IPS DF 6.9 (cell line): Measurements from ENCODE around the gene GNG12.

Experiments used
- DNase-seq: peaks from one replicate; pipeline ENCODE4 v3.0.0-alpha.2; 2013; ENCODE audit warnings: low read depth, low spot score
- H3K27ac ChIP-seq: one replicate; pipeline ENCODE4 v1.5.1; 2013; ENCODE audit warnings: low read length, control low read depth
- H3K27me3 ChIP-seq: 2 replicates; pipeline ENCODE4 v1.6.1; 2013; ENCODE audit warnings: mild to moderate bottlenecking, low read length; ENCODE audit not compliant: control insufficient read depth, insufficient read depth
- H3K36me3 ChIP-seq: 2 replicates; pipeline ENCODE4 v1.6.1; 2013; ENCODE audit warnings: low read length; ENCODE audit not compliant: control insufficient read depth, insufficient read depth
- H3K4me1 ChIP-seq: 2 replicates; pipeline ENCODE4 v1.6.1; 2013; ENCODE audit warnings: low read length; ENCODE audit not compliant: control insufficient read depth, insufficient read depth
- H3K4me3 ChIP-seq: 2 replicates; pipeline ENCODE4 v1.5.1; 2013; ENCODE audit warnings: mild to moderate bottlenecking, low read length
- H3K9me3 ChIP-seq: 2 replicates; pipeline ENCODE4 v1.6.1; 2013; ENCODE audit warnings: low read length, inconsistent platforms; ENCODE audit not compliant: control insufficient read depth, insufficient read depth
- WGBS: extraction: QIAGEN DNeasy Blood & Tissue Kit; methylation state at CpG from one replicate; pipeline ENCODE4 v1.1.7; 2013; ENCODE audit warnings: mixed read lengths, missing lambda C conversion rate; ENCODE audit not compliant: insufficient read length, insufficient coverage; 5-methylcytosine and 5-hydroxymethylcytosine counted together

Gene GNG12

DNA sequence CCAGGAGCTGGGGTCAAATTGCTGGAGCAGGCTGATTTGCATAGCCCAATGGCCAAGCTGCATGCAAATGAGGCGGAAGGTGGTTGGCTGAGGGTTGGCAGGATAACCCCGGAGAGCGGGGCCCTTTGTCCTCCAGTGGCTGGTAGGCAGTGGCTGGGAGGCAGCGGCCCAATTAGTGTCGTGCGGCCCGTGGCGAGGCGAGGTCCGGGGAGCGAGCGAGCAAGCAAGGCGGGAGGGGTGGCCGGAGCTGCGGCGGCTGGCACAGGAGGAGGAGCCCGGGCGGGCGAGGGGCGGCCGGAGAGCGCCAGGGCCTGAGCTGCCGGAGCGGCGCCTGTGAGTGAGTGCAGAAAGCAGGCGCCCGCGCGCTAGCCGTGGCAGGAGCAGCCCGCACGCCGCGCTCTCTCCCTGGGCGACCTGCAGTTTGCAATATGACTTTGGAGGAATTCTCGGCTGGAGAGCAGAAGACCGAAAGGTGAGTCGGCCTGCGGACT lies 148.2 kb downstream of the GNG12 start, which contains the start of gene GADD45A:
GADD45A (plus strand) TSS at position 135 of the 491 bp plus-strand sequence; CDS start at position 429, 294 bp downstream.
- no CpG with 5 or more reads among the region's 39 CpGs for WGBS
- H3K4me3 ChIP-seq, result peak within 1 kb of the TSS; percentile 79
- H3K4me1 ChIP-seq, result peaks cover 3% of the 10 kb centered on the region; the same call in 1 of the 2 replicates

DNA sequence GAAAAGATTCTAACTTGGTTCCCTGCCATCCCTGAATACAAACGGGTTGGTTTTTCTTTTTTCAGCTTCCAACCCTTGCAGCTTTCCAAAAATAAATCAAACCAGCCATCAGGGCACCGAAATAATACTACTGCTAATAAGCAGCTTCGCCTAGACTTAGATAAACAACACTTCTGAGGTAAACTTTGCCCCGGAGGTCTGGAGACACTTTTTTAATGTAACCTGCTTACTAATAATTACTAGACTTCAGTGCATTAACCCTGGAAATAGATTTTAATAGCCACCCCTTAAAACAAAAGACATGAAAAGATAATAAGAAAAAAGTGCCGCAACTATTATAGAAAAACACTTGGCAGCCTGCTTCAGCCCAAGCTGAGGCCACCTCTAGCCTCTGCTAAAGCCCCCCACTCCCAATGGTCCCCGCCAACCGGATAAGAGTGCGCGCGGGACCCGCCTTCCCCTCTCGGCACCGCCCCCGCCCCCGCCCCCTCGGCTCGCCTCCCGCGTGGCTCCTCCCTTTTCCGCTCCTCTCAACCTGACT lies 148.7 kb downstream of the GNG12 start:
- no CpG with 5 or more reads among the region's 20 CpGs for WGBS
- Histone ChIP-seq H3K36me3 (peaks cover 4% of the 10 kb centered on the region; the same call in 1 of the 2 replicates), H3K9me3 (no peaks in the 10 kb centered on the region), H3K27me3 (no peaks in the 10 kb centered on the region), H3K4me1 (peaks cover 3% of the 10 kb centered on the region; the same call in 1 of the 2 replicates), H3K4me3 (no peak overlapping the region), H3K27ac (no peak overlapping the region)
- no peak for DNase-seq

More for the DNA sequence above, 148.2 kb downstream of the GNG12 start, which contains the start of gene GADD45A:
- Histone ChIP-seq H3K27ac (no peak within 1 kb of the TSS), H3K9me3 (no peaks in the 10 kb centered on the region), H3K27me3 (no peaks in the 10 kb centered on the region), H3K36me3 (peaks cover 4% of the 10 kb centered on the region; the same call in 1 of the 2 replicates)
- peak; percentile 98 for DNase-seq

DNA sequence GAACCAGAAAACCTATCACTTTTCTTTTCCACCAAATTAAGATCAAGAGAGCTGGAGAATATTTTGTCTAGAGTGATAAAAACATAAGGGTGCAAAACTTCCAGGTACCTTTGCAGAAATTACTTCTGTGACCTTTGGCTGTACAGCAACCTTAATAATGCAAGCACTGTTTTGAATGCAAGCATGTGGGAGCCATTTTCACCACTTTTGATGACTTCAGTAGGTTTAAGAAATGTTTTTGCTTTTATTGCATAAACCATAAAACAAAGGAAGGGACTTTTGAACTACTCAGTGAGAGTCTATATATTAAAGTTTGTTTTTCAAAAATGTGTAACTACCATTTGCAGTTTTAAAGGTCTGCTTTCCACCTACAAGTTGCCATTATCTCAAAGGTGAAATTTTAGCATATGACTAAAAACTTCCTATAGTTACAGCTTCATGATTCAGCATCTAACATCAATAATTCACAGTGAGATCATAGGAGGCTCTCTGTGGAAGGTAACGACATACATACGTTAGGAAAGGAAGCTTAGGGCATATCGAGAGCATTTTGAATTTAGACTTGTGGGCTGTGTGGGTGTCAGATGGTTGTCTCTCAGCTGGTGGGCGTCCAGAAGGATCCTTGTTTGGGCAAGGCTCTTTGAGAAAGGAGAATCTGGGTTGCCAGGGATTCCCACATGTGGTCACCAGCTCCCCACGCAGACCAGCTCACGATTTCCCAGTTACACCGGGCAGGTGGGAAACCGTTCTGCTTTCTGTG lies 149.3 kb downstream of the GNG12 start:
- WGBS, result no CpG with 5 or more reads among the region's 8 CpGs
- DNase-seq, result no peak
- Histone ChIP-seq H3K27me3 (no peaks in the 10 kb centered on the region), H3K27ac (no peak overlapping the region), H3K36me3 (peaks cover 4% of the 10 kb centered on the region; the same call in 1 of the 2 replicates), H3K4me1 (peaks cover 3% of the 10 kb centered on the region; the same call in 1 of the 2 replicates), H3K4me3 (no peak overlapping the region), H3K9me3 (no peaks in the 10 kb centered on the region)

DNA sequence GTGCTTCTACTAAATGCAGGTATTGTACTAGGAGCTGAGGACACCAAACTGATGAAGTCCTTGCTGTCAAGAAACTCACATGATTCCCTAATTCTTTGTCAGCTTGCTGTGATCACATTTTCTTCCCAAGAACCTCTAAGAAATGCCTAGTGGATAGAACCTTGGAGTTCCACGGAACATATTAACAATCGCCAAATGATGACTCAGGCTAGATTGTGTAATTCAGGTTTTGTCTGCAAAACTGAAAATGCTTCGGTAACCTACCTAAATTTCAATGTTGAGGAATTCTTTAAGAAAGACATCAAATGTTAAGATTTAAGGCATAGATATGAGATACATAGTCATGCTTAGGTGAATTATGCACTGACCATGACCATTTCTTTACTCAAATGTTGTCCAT lies 150.0 kb downstream of the GNG12 start:
- Histone ChIP-seq H3K27me3 (no peaks in the 10 kb centered on the region), H3K27ac (no peak overlapping the region), H3K36me3 (no peaks in the 10 kb centered on the region), H3K4me3 (no peak overlapping the region), H3K4me1 (peaks cover 3% of the 10 kb centered on the region; the same call in 1 of the 2 replicates), H3K9me3 (no peaks in the 10 kb centered on the region)
- DNase-seq, result no peak
- WGBS, result no CpG with 5 or more reads among the region's 3 CpGs

DNA sequence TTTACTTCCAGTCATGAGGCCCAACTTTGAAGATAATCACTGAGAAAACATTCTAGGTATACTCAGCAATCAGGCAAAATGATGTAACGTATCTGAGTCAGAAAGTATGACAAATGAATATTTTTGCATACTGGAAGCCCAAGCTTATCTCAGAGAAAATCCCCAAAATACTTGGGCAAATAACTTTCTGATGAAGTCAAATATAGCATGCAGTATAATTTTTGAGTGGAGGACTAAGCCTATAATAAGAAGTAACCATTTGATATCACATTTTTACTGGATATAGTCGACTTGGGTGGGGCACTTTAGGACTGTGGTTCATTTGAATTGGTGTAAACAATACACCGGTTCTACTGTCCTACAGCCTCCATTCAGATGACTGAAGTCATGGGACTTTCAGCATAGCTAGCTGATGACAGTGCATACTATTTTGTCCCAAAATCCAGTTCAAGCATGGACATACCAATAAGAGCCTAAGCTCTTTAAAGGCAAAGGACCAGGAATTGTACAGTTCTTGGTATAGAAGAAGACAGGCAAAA lies 150.5 kb downstream of the GNG12 start:
- no peak for DNase-seq
- no CpG with 5 or more reads among the region's 3 CpGs for WGBS
- H3K27ac ChIP-seq, result no peak overlapping the region
- H3K27me3 ChIP-seq, result no peaks in the 10 kb centered on the region
- H3K9me3 ChIP-seq, result no peaks in the 10 kb centered on the region
- H3K4me1 ChIP-seq, result peaks cover 3% of the 10 kb centered on the region; the same call in 1 of the 2 replicates
- no peaks in the 10 kb centered on the region for H3K36me3 ChIP-seq
- H3K4me3 ChIP-seq, result no peak overlapping the region

DNA sequence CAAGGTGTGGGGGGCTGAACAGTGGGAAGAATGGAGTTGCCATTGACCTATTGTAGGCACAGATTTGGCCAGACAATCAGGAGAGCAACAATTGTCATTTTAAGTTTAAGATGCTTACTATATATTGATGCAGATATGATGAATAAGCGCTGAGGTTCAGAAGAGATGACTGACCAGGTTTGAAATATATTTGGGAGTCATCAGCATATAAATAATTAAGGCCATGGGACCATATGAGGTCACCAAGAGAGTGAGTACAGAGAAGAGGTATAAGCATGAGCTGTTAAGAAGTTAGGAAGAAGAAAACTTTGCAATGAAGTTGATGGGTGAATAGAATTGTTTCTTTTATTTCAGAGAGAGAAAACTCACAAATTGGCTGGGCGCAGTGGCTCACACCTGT lies 152.8 kb downstream of the GNG12 start:
- no peaks in the 10 kb centered on the region for H3K9me3 ChIP-seq
- no peaks in the 10 kb centered on the region for H3K27me3 ChIP-seq
- peaks cover 3% of the 10 kb centered on the region; the same call in 1 of the 2 replicates for H3K4me1 ChIP-seq
- DNase-seq, result no peak
- WGBS, result no CpG with 5 or more reads among the region's 2 CpGs
- H3K36me3 ChIP-seq, result no peaks in the 10 kb centered on the region
- no peak overlapping the region for H3K4me3 ChIP-seq
- no peak overlapping the region for H3K27ac ChIP-seq

DNA sequence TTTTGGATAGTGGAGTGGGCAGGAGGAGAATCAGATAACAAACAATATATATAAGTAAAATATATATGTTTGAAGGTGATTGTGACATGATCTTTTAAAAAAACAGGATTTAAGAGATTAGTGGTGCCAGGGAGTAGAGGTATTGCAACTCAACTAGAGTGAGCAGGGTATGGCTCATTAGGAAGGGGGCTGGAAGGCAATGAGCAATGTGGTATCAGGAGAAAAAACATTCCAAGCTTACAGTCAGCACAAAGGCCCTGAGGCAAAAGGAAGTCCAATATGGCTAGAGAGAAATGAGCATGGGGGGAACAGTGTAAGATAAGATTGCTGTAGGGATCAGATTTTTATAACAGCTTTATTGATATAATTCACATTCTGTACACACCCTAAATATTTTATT lies 153.6 kb downstream of the GNG12 start:
- peaks cover 4% of the 10 kb centered on the region; the same call in 1 of the 2 replicates for H3K4me1 ChIP-seq
- no peak for DNase-seq
- H3K27me3 ChIP-seq, result no peaks in the 10 kb centered on the region
- H3K27ac ChIP-seq, result no peak overlapping the region
- no peaks in the 10 kb centered on the region for H3K9me3 ChIP-seq
- no peaks in the 10 kb centered on the region for H3K36me3 ChIP-seq
- no peak overlapping the region for H3K4me3 ChIP-seq

DNA sequence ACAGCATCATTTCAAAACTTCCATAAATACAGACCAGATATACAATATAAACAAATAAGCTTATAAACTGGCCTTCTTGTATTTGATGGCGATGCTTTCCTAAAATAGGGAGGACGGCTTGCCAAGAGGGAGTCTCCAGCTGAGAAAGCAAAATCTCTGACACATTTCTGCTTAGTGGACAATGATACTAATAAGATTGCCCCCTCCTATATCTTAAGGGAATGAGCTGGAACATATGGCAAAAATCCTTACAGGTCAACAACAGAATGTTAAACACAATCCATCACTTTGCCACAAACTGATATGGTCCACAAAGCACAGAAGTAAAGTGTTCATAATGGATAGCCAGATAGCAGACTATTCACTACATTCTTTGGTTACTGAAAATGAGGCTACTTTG lies 155.3 kb downstream of the GNG12 start:
- 0 out of 2 replicates have a peak, but pooled peaks cover 2% of the 10 kb centered on the region for H3K4me1 ChIP-seq
- no peak for DNase-seq
- H3K9me3 ChIP-seq, result no peaks in the 10 kb centered on the region
- no peaks in the 10 kb centered on the region for H3K36me3 ChIP-seq
- WGBS, result no CpG with 5 or more reads among the region's 2 CpGs
- no peak overlapping the region for H3K4me3 ChIP-seq
- H3K27me3 ChIP-seq, result no peaks in the 10 kb centered on the region
- no peak overlapping the region for H3K27ac ChIP-seq

DNA sequence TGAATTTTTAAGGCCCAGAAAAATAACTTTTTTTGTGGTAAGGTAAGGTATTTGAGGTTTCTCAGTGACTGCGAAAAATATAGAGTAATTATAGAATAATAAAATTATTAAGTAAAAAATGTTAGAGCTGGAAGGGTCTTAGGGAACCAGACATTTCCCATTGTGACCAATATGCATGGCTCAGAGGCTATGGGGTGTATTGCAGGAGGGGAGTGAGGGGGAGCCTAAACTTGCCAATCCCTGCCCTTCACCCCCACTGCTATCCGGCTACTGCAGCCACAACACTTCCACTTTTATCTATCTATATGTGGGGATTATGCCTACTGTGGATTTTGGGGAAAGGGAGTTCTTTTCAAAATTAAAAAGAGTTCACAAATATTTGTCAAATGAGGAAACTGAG lies 155.9 kb downstream of the GNG12 start:
- Histone ChIP-seq H3K9me3 (no peaks in the 10 kb centered on the region), H3K4me1 (0 out of 2 replicates have a peak, but pooled peaks cover 2% of the 10 kb centered on the region), H3K27ac (no peak overlapping the region), H3K27me3 (no peaks in the 10 kb centered on the region), H3K4me3 (no peak overlapping the region), H3K36me3 (no peaks in the 10 kb centered on the region)
- no peak for DNase-seq
- WGBS, result 100% methylated on average over 1 of the region's 2 CpGs

DNA sequence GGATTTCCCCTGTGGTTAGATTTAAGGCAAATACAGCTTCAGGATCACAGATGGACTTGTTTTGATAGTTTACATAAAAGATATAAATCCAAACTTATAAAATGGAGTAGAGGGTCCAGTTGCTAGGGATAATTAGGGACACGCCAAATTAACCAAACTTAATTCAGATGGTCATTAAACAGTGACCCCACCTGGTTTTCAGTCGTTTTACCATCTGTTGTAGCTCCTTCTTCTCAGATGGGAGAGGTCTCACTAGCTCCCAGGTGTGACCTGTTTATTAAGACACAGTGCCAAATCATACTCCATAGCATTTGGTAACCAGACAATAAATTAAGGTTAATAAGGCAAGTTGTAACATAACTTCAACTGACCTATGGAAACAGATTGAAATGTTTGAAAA lies 156.3 kb downstream of the GNG12 start:
- H3K4me3 ChIP-seq, result no peak overlapping the region
- H3K9me3 ChIP-seq, result no peaks in the 10 kb centered on the region
- no peaks in the 10 kb centered on the region for H3K36me3 ChIP-seq
- DNase-seq, result no peak
- no peaks in the 10 kb centered on the region for H3K27me3 ChIP-seq
- 0 out of 2 replicates have a peak, but pooled peaks cover 2% of the 10 kb centered on the region for H3K4me1 ChIP-seq
- no peak overlapping the region for H3K27ac ChIP-seq
- WGBS, result no CpG with 5 or more reads among the region's 2 CpGs
